Naive thymus-derived CD4-positive, alpha-beta T cell (primary cell): ENCODE measurements around the gene IRF3. TPM values are rescaled to one million over a fixed set of nuclear protein-coding genes. Genes with fewer than 3 reads are reported as not detected.

ENCODE experiments used
- ATAC-seq: fragments of 150-1000 bp; cut with Tn5 transposase; 2 replicates; pipeline ENCODE4 v1.10.0; 2021; ENCODE audit warnings: mild to moderate bottlenecking, moderate library complexity
- CTCF ChIA-PET: fragments of 350-600 bp; sonication (Branson Sonifier 250); formaldehyde crosslinking; loops from one replicate; lab custom pipeline; 2021; ENCODE audit warnings: antibody characterized with exemption; lab: Charles Lee
- POLR2A ChIA-PET: fragments of 350-600 bp; sonication (Branson Sonifier 250); formaldehyde crosslinking; loops from one replicate; lab custom pipeline; 2021; ENCODE audit warnings: antibody characterized with exemption, inconsistent platforms; lab: Charles Lee
- DNase-seq, 9 donors: peaks; one replicate each; pipeline versions ENCODE4 v3.0.0 to v3.0.0-alpha.2; 2020 to 2022; ENCODE audit warnings: mixed read lengths in 1 of 9
- H3K27ac ChIP-seq: one replicate; pipeline ENCODE4 v1.7.0; 2013; ENCODE audit warnings: mild to moderate bottlenecking, low read depth, low read length, moderate library complexity
- H3K27me3 ChIP-seq, 2 donors: one replicate each; pipeline ENCODE4 v1.7.0; 2013; ENCODE audit warnings: low read length in 2 of 2, mild to moderate bottlenecking in 2 of 2, moderate library complexity in 2 of 2; ENCODE audit not compliant: control insufficient read depth in 2 of 2, insufficient read depth in 2 of 2
- H3K36me3 ChIP-seq, 3 experiments: 1 replicate in 2 of 3; 2 replicates in 1 of 3; pipeline ENCODE4 v1.7.0; 2013; ENCODE audit warnings: low read length in 3 of 3, mild to moderate bottlenecking in 3 of 3, moderate library complexity in 1 of 3; ENCODE audit not compliant: insufficient read depth in 3 of 3, control insufficient read depth in 2 of 3
- H3K4me1 ChIP-seq, 2 donors: one replicate each; pipeline ENCODE4 v1.7.0; 2013; ENCODE audit warnings: low read length in 2 of 2, mild to moderate bottlenecking in 2 of 2, moderate library complexity in 1 of 2; ENCODE audit not compliant: control insufficient read depth in 2 of 2, insufficient read depth in 2 of 2
- H3K4me3 ChIP-seq: 2 replicates; pipeline ENCODE4 v1.7.0; 2013; ENCODE audit warnings: mild to moderate bottlenecking, low read length
- H3K9me3 ChIP-seq, 3 experiments: 1 replicate in 2 of 3; 2 replicates in 1 of 3; pipeline ENCODE4 v1.7.0; 2013; ENCODE audit warnings: low read length in 3 of 3; ENCODE audit not compliant: control insufficient read depth in 2 of 3
- H3K27ac Mint-ChIP-seq, 9 donors: one replicate each; pipeline ENCODE4 v1.8.0; 2020 to 2022; ENCODE audit warnings: mixed read lengths in 9 of 9, mild to moderate bottlenecking in 8 of 9, moderate library complexity in 5 of 9, inconsistent platforms in 2 of 9
- H3K27me3 Mint-ChIP-seq, 5 donors: one replicate each; pipeline ENCODE4 v1.8.0; 2021 to 2022; ENCODE audit warnings: mixed read lengths in 5 of 5, mild to moderate bottlenecking in 1 of 5
- H3K36me3 Mint-ChIP-seq, 5 donors: one replicate each; pipeline ENCODE4 v1.8.0; 2020 to 2022; ENCODE audit warnings: mixed read lengths in 5 of 5, mild to moderate bottlenecking in 3 of 5, inconsistent platforms in 1 of 5
- H3K4me1 Mint-ChIP-seq, 7 donors: one replicate each; pipeline ENCODE4 v1.8.0; 2020 to 2022; ENCODE audit warnings: mixed read lengths in 7 of 7, mild to moderate bottlenecking in 3 of 7, inconsistent platforms in 1 of 7
- H3K4me3 Mint-ChIP-seq, 10 donors: one replicate each; pipeline ENCODE4 v1.8.0; 2020 to 2022; ENCODE audit warnings: mild to moderate bottlenecking in 10 of 10, mixed read lengths in 10 of 10, moderate library complexity in 6 of 10, inconsistent platforms in 2 of 10
- H3K9me3 Mint-ChIP-seq, 11 donors: one replicate each; pipeline ENCODE4 v1.8.0; 2020 to 2022; ENCODE audit warnings: mixed read lengths in 11 of 11, mild to moderate bottlenecking in 4 of 11, inconsistent platforms in 1 of 11, moderate library complexity in 1 of 11
- intact Hi-C, 2 donors: fragments of 100-400 bp; cut with micrococcal nuclease; formaldehyde crosslinking; loops; one replicate each; pipeline ENCODE4 v1.15.1; 2023
- polyA plus RNA-seq, 2 donors: library from polyadenylated mRNA; unstranded; fragments of 300-500 nt; fragmentation: Illumina TruSeq; gene quantifications; one replicate each; pipeline ENCODE4 v1.2.3, GENCODE V29; 2021
- total RNA-seq, 6 experiments: library from RNA in 5 of 6; stranded (reverse) in 5 of 6; gene quantifications; 1 replicate in 5 of 6; 2 replicates in 1 of 6; pipeline ENCODE4 v1.2.3 and lab custom pipeline; 2021 to 2026

IRF3 gene
- total and polyA plus RNA-seq, 7 experiments from 2014 or later: 55.5 to 346 (median 178) TPM

GRCh38 chr19:49692147-49692506 is 26.5 kb upstream of the IRF3 start:
- Histone ChIP-seq H3K9me3 (no peaks in the 10 kb centered on the region), H3K36me3 (peaks cover 0 to 10% (median 0%) of the 10 kb centered on the region in 3 experiments), H3K27ac (no peak overlapping the region), H3K4me3 (no peak overlapping the region), H3K4me1 (peaks cover 4 to 12% of the 10 kb centered on the region in 2 donors), H3K27me3 (no peaks in the 10 kb centered on the region)
- intact Hi-C loops: loop anchor here in 1 of 2 donors (5.0 kb wide), 1 partner anchor 75 kb away; the partner anchor contains the start of gene AP2A1
- no peak for DNase-seq
- ChIA-PET POLR2A (no interaction called here), CTCF (no interaction called here)
- Mint-ChIP-seq H3K4me3 (peak overlapping the region in 7 of 10 donors; percentile 12 to 98 (median 38)), H3K9me3 (peaks cover 0 to 3% (median 0%) of the 10 kb centered on the region in 11 donors), H3K4me1 (peaks cover 19 to 38% (median 25%) of the 10 kb centered on the region in 7 donors), H3K27ac (no peak overlapping the region), H3K36me3 (peaks cover 0 to 3% (median 0%) of the 10 kb centered on the region in 5 donors), H3K27me3 (peaks cover 5 to 15% (median 9%) of the 10 kb centered on the region in 5 donors)
- ATAC-seq: no peak

GRCh38 chr19:49691243-49692146 is 25.8 kb upstream of the IRF3 start:
- H3K4me3 Mint-ChIP-seq: peak overlapping the region; percentile 82 to 98 (median 86)
- peak overlapping the region; percentile 45 for H3K4me3 ChIP-seq
- peak overlapping the region in 7 of 9 donors; percentile 34 to 84 (median 45) for H3K27ac Mint-ChIP-seq
- H3K4me1 Mint-ChIP-seq: peaks cover 19 to 38% (median 25%) of the 10 kb centered on the region in 7 donors
- intact Hi-C loops: loop anchor here (2.0 to 5.0 kb wide), 3 partner anchors 25 to 76 kb away; partner anchors contain the start of gene AP2A1 (in 2 of the 2)
- peaks cover 5 to 15% (median 9%) of the 10 kb centered on the region in 5 donors for H3K27me3 Mint-ChIP-seq
- ChIA-PET CTCF (interaction anchor here (0.6 to 1.3 kb wide), 3 partner anchors 11 to 390 kb away, joined by 3 to 7 read pairs (median 5); no protein-coding TSS in a partner anchor), POLR2A (interaction anchor here (0.5 to 0.7 kb wide), 2 partner anchors 182 to 239 kb away, joined by 3 read pairs; no protein-coding TSS in a partner anchor)
- peaks cover 0 to 3% (median 0%) of the 10 kb centered on the region in 11 donors for H3K9me3 Mint-ChIP-seq
- no peak for DNase-seq
- H3K27ac ChIP-seq: no peak overlapping the region
- peaks cover 4 to 12% of the 10 kb centered on the region in 2 donors for H3K4me1 ChIP-seq
- peaks cover 0 to 3% (median 0%) of the 10 kb centered on the region in 5 donors for H3K36me3 Mint-ChIP-seq
- H3K9me3 ChIP-seq: no peaks in the 10 kb centered on the region
- no peaks in the 10 kb centered on the region for H3K27me3 ChIP-seq
- peaks cover 0 to 14% (median 0%) of the 10 kb centered on the region in 3 experiments for H3K36me3 ChIP-seq
- peak; percentile 24 for ATAC-seq

DNA sequence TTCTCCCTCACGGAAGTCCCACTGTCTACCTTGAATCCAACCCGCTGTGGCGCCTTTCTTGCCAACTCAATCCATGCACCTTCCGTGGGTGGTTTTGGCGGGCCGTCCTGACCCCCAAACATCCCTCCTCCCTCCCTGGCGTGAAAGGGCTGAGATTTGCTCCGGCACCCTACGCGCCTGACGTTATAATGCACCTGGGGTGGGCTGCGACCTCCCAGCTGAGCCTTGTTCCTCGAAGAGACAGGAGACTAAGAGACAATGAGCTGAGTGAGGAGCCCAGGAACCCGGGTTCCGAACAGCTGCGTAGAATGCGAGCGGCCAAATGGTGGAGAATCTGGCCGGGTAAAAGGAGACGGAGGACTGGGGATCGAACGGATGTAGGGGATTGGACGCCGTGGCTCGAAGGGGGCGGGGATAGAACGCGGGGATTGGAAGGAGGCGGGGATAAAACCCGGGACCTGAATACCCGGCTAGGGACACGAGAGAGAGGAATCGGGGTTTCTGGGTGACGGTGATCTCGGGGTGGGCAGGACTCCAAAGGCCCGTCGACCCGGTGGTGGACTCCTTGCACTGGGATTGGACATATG is 25.1 kb upstream of the IRF3 start, which contains the start of gene CPT1C:
Gene CPT1C (plus strand): TSS at position 461 of the 587 bp plus-strand sequence. CDS start 1,137 bp downstream, outside the sequence.
- POLR2A ChIA-PET: interaction anchor here (0.5 to 1.2 kb wide), 3 partner anchors 9 to 240 kb away, joined by 3 to 4 read pairs (median 3); partner anchors contain the start of gene RRAS
- Mint-ChIP-seq H3K4me1 (peaks cover 19 to 38% (median 25%) of the 10 kb centered on the region in 7 donors), H3K27ac (peak within 1 kb of the TSS; percentile 6 to 84 (median 45)), H3K9me3 (peaks cover 0 to 3% (median 0%) of the 10 kb centered on the region in 11 donors), H3K27me3 (peaks cover 5 to 15% (median 9%) of the 10 kb centered on the region in 5 donors), H3K4me3 (peak within 1 kb of the TSS; percentile 82 to 98 (median 86)), H3K36me3 (peaks cover 0 to 4% (median 0%) of the 10 kb centered on the region in 5 donors)
- DNase-seq (peak in 7 of 9 donors; percentile 31 to 65 (median 46)), ATAC-seq (peak; percentile 71)
- peaks cover 4 to 12% of the 10 kb centered on the region in 2 donors for H3K4me1 ChIP-seq
- peak within 1 kb of the TSS; percentile 44 for H3K27ac ChIP-seq
- H3K36me3 ChIP-seq: peaks cover 0 to 22% (median 0%) of the 10 kb centered on the region in 3 experiments
- CTCF ChIA-PET: interaction anchor here (0.6 to 1.3 kb wide), 3 partner anchors 13 to 390 kb away, joined by 4 to 7 read pairs (median 5); no protein-coding TSS in a partner anchor
- intact Hi-C loops: loop anchor here (1.0 to 5.0 kb wide), 4 partner anchors 10 to 77 kb away; partner anchors contain the start of gene AP2A1 (in 2 of the 2)
- H3K4me3 ChIP-seq: peak within 1 kb of the TSS; percentile 45
- no peaks in the 10 kb centered on the region for H3K27me3 ChIP-seq
- H3K9me3 ChIP-seq: no peaks in the 10 kb centered on the region

DNA sequence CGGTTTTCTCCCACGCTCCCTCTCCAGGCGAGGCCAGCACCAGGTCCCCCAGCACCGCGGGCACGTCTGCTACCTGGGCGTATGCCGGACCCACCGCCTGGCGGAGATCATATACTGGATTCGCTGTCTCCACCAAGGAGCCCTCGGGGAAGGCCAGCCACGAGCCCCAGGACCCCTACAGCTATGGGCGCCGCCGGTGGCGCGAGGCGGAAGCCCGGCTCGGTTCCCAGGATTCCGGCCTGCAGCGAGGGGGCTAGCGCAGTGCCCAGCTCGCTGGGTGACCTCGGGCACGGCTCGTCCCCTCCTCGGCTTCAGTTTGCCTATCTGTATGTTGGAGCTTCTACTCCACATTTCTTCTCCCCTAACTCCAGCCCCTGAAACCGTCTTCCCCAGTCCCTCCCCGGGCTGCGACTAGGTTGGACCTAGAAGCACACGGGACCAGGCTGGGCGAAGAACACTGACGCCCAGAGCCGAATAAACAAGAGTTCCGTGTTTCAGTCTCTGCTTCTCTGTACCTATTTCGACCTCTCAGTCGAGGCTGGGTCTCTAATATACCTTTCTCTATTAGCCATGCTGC is 24.5 kb upstream of the IRF3 start:
- peaks cover 19 to 38% (median 25%) of the 10 kb centered on the region in 7 donors for H3K4me1 Mint-ChIP-seq

GRCh38 chr19:49689133-49690078 is 23.7 kb upstream of the IRF3 start, which contains the start of gene ADM5:
Gene ADM5, plus strand, starts transcription at chr19:49689594. Its CDS starts 244 bp downstream, at chr19:49689838.
- Mint-ChIP-seq H3K4me1 (peaks cover 19 to 38% (median 25%) of the 10 kb centered on the region in 7 donors), H3K27me3 (peaks cover 5 to 15% (median 9%) of the 10 kb centered on the region in 5 donors), H3K9me3 (peaks cover 0 to 3% (median 0%) of the 10 kb centered on the region in 11 donors), H3K4me3 (peak within 1 kb of the TSS; percentile 82 to 98 (median 86)), H3K27ac (peak within 1 kb of the TSS in 8 of 9 donors; percentile 12 to 84 (median 52)), H3K36me3 (peaks cover 0 to 9% (median 6%) of the 10 kb centered on the region in 5 donors)
- H3K36me3 ChIP-seq: peaks cover 0 to 35% (median 0%) of the 10 kb centered on the region in 3 experiments
- ChIA-PET POLR2A (interaction anchor here (0.5 to 1.2 kb wide), 8 partner anchors 8 to 900 kb away, joined by 3 to 4 read pairs (median 3); partner anchors contain the start of gene RRAS), CTCF (interaction anchor here (1.0 kb wide), 1 partner anchor 118 kb away, joined by 3 read pairs; no protein-coding TSS in a partner anchor)
- peak within 1 kb of the TSS; percentile 45 for H3K4me3 ChIP-seq
- H3K4me1 ChIP-seq: peaks cover 4 to 12% of the 10 kb centered on the region in 2 donors
- H3K27ac ChIP-seq: peak within 1 kb of the TSS; percentile 44
- no peaks in the 10 kb centered on the region for H3K9me3 ChIP-seq
- intact Hi-C loops: loop anchor here (1.0 to 5.0 kb wide), 4 partner anchors 9 to 78 kb away; partner anchors contain the start of gene AP2A1 (in 2 of the 2)
- peak in 6 of 9 donors; percentile 27 to 48 (median 39) for DNase-seq
- H3K27me3 ChIP-seq: no peaks in the 10 kb centered on the region
- ATAC-seq: peak; percentile 62

More for the DNA sequence above, 24.5 kb upstream of the IRF3 start:
- Mint-ChIP-seq H3K36me3 (peaks cover 0 to 7% (median 5%) of the 10 kb centered on the region in 5 donors), H3K27me3 (peaks cover 5 to 15% (median 9%) of the 10 kb centered on the region in 5 donors), H3K4me3 (peak overlapping the region; percentile 82 to 98 (median 86)), H3K9me3 (peaks cover 0 to 3% (median 0%) of the 10 kb centered on the region in 11 donors), H3K27ac (peak overlapping the region in 7 of 9 donors; percentile 6 to 84 (median 44))
- Histone ChIP-seq H3K4me1 (peaks cover 4 to 12% of the 10 kb centered on the region in 2 donors), H3K27ac (peak overlapping the region; percentile 44), H3K36me3 (peaks cover 0 to 27% (median 0%) of the 10 kb centered on the region in 3 experiments), H3K27me3 (no peaks in the 10 kb centered on the region), H3K4me3 (peak overlapping the region; percentile 45), H3K9me3 (no peaks in the 10 kb centered on the region)
- intact Hi-C loops: loop anchor here (1.0 to 5.0 kb wide), 4 partner anchors 10 to 77 kb away; partner anchors contain the start of gene AP2A1 (in 2 of the 2)
- ChIA-PET POLR2A (interaction anchor here (0.6 to 1.2 kb wide), 4 partner anchors 10 to 900 kb away, joined by 3 to 4 read pairs (median 3); partner anchors contain the start of gene RRAS), CTCF (interaction anchor here (0.6 to 1.3 kb wide), 3 partner anchors 12 to 389 kb away, joined by 4 to 7 read pairs (median 5); no protein-coding TSS in a partner anchor)
- ATAC-seq (peak; percentile 33), DNase-seq (no peak)
